GM19438 (cell line): ENCODE results near the gene RILP.
A peak's percentile ranks its signal among the peaks of the same experiment; 100 is the strongest.
"Not testable (repeated sequence)": the region's sequence is repeated elsewhere in the genome, so short reads cannot be mapped to it uniquely, and the experiment has no call there.

Experiments used
- ATAC-seq: cut with Tn5 transposase; IDR thresholded peaks from one replicate; pipeline ENCODE4 v1.9.1; 2021; ENCODE audit warnings: low read depth; ENCODE audit not compliant: unreplicated experiment

The RILP gene

GRCh38 chr17:1649844-1650501, at the start of gene RILP:
Gene RILP, minus strand, starts transcription at chr17:1649866. Its CDS starts 62 bp downstream, at chr17:1649804.
- peak; percentile 15 for ATAC-seq

- no peak for ATAC-seq
These were observed 48.0 kb upstream of the RILP start for GRCh38 chr17:1697681-1698080.

- ATAC-seq: no peak
These were observed 45.7 kb upstream of the RILP start for GRCh38 chr17:1695365-1695764.

- no peak for ATAC-seq
These were observed 43.7 kb upstream of the RILP start for GRCh38 chr17:1693339-1693738.

GRCh38 chr17:1690544-1691221, 41.0 kb upstream of the RILP start:
- no peak for ATAC-seq

- not testable (repeated sequence) for ATAC-seq
These were observed 38.7 kb upstream of the RILP start for GRCh38 chr17:1688405-1688804.

- ATAC-seq: no peak
These were observed 36.4 kb upstream of the RILP start for GRCh38 chr17:1686086-1686485.

GRCh38 chr17:1684378-1685189, 34.9 kb upstream of the RILP start, which contains the start of gene PRPF8:
Gene PRPF8, minus strand, starts transcription at chr17:1684867. Its CDS starts 296 bp downstream, at chr17:1684571.
- ATAC-seq: peak; percentile 98

- ATAC-seq: no peak
These were observed 33.8 kb upstream of the RILP start for GRCh38 chr17:1683459-1683858.

- ATAC-seq: no peak
These were observed 26.7 kb upstream of the RILP start for GRCh38 chr17:1676401-1676800.

- no peak for ATAC-seq
These were observed 23.5 kb upstream of the RILP start for GRCh38 chr17:1673041-1673785.

GRCh38 chr17:1663934-1664333, 14.3 kb upstream of the RILP start:
- ATAC-seq: not testable (repeated sequence)

- no peak for ATAC-seq
These were observed 11.4 kb upstream of the RILP start for GRCh38 chr17:1661045-1661444.

- ATAC-seq: no peak
These were observed 8.4 kb upstream of the RILP start for GRCh38 chr17:1658100-1658499.

- no peak for ATAC-seq
These were observed 4.1 kb upstream of the RILP start for GRCh38 chr17:1653735-1654134.

GRCh38 chr17:1652794-1653193, 3.1 kb upstream of the RILP start:
- ATAC-seq: not testable (repeated sequence)

- no peak for ATAC-seq
These were observed 1.8 kb upstream of the RILP start for GRCh38 chr17:1651559-1651844.

- no peak for ATAC-seq
These were observed 1.3 kb upstream of the RILP start for GRCh38 chr17:1650731-1651558.

- peak; percentile 48 for ATAC-seq
These were observed 463 bp downstream of the RILP start for GRCh38 chr17:1648963-1649843.
